ENCODE measurements around the gene SIX1. TPM values are rescaled to one million over a fixed set of nuclear protein-coding genes. Genes with fewer than 3 reads are reported as not detected.

Gene SIX1
- polyA plus RNA-seq, 6 donors from 2014 or later = not detected

DNA sequence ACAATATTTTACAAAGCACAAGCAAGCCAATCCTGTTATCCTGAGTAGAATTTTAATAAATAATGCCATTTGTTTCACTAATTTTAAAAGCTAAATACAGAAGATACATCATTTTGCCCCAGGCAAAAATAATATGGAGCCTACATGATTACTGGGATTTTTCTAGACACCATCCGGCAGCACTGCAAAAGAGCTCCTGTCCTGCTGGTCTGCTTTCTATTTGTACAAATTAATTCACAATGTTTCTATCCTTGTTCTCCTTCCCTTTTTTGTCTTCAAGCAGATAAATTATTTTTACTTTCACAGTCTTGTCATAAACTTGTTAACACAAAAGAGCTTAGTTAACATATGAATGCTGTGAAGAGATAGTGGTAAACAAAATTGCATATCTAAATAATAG, 4.6 kb downstream of the SIX1 start:
- Mint-ChIP-seq H3K27me3 (peaks cover 72 to 91% (median 83%) of the 10 kb centered on the region in 3 donors), H3K27ac (no peak overlapping the region), H3K4me1 (peaks cover 15 to 44% (median 29%) of the 10 kb centered on the region in 3 donors), H3K36me3 (peaks cover 0 to 14% of the 10 kb centered on the region in 2 donors), H3K9me3 (peaks cover 0 to 34% (median 21%) of the 10 kb centered on the region in 7 donors), H3K4me3 (peak overlapping the region in 1 of 8 donors; percentile 54)
- ATAC-seq (ENCODE audit: low read depth in 2 of 2) (no peak), DNase-seq (no peak)

DNA sequence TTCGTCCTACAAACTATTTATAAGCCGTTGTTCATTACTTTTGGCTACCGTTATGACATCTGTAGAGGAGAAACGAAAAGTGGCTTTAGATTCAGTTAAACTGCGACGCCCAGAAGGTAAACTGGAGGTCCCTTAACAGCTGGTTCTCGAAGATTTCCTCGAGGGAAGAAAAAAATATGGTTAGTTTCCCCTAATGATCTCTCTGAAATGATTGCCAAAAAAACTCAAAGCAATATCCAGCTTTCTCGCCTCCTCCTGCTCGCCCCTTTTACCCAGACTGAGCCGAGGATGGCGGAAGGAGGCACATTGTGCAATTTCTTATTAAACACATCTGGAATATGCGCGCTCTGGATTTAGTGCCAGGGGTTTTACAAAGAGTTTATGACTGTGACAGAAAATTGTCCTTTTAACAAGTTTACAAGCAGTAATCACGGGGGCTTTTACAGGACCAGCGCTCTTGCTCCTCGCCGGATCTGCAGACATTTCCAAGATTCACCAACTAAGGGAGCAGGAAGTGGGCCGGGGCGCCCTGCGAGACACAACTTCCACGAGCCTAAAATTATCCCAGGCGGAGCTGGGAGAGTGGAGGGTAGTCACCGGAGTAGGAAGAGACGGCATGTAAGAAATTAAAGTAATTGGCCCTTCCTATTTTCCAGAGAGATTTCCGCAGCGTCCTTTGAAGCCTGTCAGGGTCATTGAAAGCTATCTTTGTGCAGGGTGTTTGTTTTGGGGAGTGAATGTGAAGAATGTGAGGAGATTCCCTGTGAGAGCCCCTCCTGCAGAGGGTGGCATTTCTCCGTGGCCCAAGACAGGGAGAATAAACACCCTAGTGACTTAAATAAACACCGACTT, 5.6 kb downstream of the SIX1 start:
- Mint-ChIP-seq H3K4me3 (peak overlapping the region in 4 of 8 donors; percentile 12 to 54 (median 50)), H3K27me3 (peaks cover 80 to 95% (median 90%) of the 10 kb centered on the region in 3 donors), H3K4me1 (peaks cover 14 to 38% (median 26%) of the 10 kb centered on the region in 3 donors), H3K36me3 (peaks cover 0 to 14% of the 10 kb centered on the region in 2 donors), H3K27ac (peak overlapping the region in 3 of 6 donors; percentile 44 to 74 (median 72)), H3K9me3 (peaks cover 0 to 33% (median 19%) of the 10 kb centered on the region in 7 donors)
- DNase-seq = no peak
- no peak for ATAC-seq (ENCODE audit: low read depth in 2 of 2)

DNA sequence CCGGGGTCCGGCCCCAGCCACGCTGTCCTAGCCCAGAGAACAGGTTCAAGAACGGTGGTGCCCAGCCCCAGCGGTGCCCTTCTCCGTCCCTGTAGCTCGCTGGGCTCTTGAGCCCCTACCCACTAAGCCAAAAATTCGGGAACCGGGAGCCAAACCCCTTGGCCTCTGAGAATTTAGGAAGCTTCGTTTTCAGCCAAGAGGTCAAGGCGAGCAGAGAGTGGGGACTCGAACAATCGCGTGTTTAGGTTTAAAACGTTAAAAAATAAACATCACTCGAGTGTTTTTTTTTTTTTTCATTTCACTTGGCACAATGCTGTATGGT, 6.2 kb downstream of the SIX1 start:
- Mint-ChIP-seq H3K27me3 (peaks cover 83 to 95% (median 91%) of the 10 kb centered on the region in 3 donors), H3K4me1 (peaks cover 14 to 39% (median 21%) of the 10 kb centered on the region in 3 donors), H3K36me3 (peaks cover 0 to 14% of the 10 kb centered on the region in 2 donors), H3K4me3 (peak overlapping the region in 5 of 8 donors; percentile 43 to 68 (median 54)), H3K9me3 (peaks cover 0 to 32% (median 18%) of the 10 kb centered on the region in 7 donors), H3K27ac (peak overlapping the region in 2 of 6 donors; percentile 44 to 87)
- no peak for ATAC-seq (ENCODE audit: low read depth in 2 of 2)
- no peak for DNase-seq

DNA sequence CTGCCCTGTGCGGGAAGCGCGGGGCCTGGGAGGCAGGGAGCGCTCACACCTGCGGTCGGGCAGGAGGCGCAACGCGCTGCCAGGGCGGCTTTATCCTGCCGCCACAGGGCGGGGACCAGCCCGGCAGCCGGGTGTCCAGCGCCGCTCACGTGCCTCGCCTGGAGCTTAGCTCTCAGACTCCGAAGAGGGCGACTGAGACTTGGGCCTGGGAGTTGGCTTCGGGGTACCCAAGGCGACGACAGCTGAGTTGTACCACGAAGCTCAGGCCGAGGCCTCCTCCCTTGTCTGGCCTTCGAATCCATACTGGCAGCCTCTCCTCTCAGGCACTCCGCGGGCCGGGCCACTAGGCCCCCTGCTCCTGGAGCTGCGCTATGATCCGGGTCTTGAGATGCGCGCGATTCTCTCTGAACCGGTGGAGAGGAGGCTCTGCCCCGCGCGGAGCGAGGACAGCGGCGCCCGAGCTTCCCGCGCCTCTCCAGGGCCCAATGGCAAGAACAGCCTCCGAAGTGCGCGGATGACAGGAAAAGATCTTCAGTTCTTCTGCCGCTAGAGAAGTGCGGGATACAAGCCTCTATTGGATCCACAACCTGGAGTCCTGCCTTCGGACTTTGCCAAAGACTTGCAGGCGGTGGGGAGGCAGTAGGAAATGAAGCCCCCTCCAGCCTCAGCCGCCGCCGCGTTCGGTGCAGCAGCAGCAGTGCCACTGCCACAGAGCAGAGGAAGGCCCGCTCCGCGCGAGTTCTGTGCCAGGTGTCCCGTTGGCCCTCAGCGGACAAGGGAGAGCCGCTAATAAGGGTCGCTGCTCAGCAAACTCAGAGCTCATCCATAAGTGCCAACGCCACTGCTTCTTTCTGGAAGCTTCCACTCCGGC, 6.8 kb downstream of the SIX1 start:
- peaks cover 0 to 30% (median 15%) of the 10 kb centered on the region in 7 donors for H3K9me3 Mint-ChIP-seq
- H3K4me3 Mint-ChIP-seq = peak overlapping the region in 4 of 8 donors; percentile 43 to 68 (median 56)
- no peak for DNase-seq
- ATAC-seq (ENCODE audit: low read depth in 2 of 2) = no peak
- peak overlapping the region in 3 of 6 donors; percentile 44 to 87 (median 82) for H3K27ac Mint-ChIP-seq
- H3K27me3 Mint-ChIP-seq = peaks cover 80 to 95% (median 90%) of the 10 kb centered on the region in 3 donors
- peaks cover 0 to 14% of the 10 kb centered on the region in 2 donors for H3K36me3 Mint-ChIP-seq
- peaks cover 14 to 36% (median 21%) of the 10 kb centered on the region in 3 donors for H3K4me1 Mint-ChIP-seq

DNA sequence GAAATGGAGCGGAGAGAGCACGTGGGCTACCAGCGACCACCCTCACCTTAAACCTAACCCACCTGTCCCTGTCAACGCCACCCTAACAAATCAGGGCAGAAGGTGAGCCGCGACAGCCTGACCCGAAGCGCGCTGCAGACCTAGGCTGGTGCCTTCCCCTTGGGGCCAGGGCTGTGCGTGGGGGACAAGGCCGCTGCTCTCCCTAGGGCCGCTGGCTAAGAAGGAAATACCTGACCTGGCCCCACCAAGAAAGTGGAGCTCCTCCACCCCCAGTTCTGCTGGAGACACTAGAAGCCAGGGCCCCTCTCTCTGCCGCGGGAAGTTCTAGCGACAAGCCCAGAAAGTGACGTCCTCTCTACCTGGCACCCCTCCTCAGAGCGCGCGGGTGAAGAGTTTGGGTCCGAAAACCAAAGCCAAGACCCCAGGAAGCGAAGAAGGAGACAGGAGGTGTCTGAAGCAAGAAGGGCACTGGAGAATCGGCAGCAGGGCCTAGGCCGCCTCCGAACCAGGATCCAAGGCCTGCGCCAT, 7.5 kb downstream of the SIX1 start:
- Mint-ChIP-seq H3K4me3 (peak overlapping the region in 4 of 8 donors; percentile 25 to 76 (median 43)), H3K27ac (peak overlapping the region in 2 of 6 donors; percentile 66 to 95), H3K9me3 (peaks cover 0 to 30% (median 10%) of the 10 kb centered on the region in 7 donors), H3K27me3 (peaks cover 77 to 95% (median 88%) of the 10 kb centered on the region in 3 donors), H3K36me3 (peaks cover 0 to 14% of the 10 kb centered on the region in 2 donors), H3K4me1 (peaks cover 13 to 29% (median 21%) of the 10 kb centered on the region in 3 donors)
- no peak for DNase-seq
- no peak for ATAC-seq (ENCODE audit: low read depth in 2 of 2)

DNA sequence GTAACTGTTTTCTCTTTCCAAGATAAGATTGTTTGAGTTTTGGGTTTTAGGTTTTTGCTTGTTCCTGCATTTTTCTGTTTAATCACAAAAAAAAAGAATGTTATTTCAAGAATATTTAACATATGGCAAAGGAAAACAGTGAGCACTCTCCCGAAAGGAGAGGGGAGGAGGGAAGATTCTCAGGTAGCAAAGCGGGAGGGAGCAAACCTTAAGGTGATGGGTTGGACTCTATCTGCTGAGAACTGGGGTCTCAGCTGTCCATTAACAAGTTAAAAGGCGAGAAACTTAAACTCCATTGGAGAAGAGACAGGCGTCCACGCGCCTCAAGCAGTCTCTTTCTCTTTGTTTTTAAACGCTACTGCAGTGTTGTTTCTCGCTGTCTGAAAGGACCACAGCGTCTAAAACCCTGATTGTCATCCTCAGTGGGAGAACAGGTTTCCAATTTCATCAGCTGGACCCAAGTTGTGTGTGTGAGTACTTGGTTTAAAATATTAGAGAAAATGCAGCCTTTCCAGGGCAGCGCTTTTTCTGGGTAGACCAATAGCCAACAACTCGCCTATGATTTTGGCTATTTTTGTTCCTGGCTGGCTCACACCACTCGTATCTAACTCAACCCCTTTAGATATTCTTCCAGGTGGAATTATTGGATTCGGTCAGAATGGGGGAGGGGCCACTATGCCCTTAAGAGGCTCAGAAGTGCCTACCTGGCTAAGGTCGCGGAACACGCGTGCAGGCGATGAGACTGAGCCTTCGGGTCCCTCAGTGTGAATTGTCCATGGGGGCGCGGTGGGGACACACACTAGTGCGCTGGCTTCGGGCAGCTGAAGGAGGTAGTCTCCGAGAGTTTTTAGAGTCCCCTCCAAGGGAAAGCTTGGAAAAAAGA, 8.2 kb downstream of the SIX1 start:
- Mint-ChIP-seq H3K27ac (peak overlapping the region in 3 of 6 donors; percentile 9 to 95 (median 66)), H3K4me1 (peaks cover 14 to 24% (median 23%) of the 10 kb centered on the region in 3 donors), H3K9me3 (peaks cover 0 to 30% (median 9%) of the 10 kb centered on the region in 7 donors), H3K36me3 (peaks cover 0 to 14% of the 10 kb centered on the region in 2 donors), H3K4me3 (peak overlapping the region in 3 of 8 donors; percentile 34 to 76 (median 52)), H3K27me3 (peaks cover 79 to 95% (median 88%) of the 10 kb centered on the region in 3 donors)
- DNase-seq = no peak
- no peak for ATAC-seq (ENCODE audit: low read depth in 2 of 2)

DNA sequence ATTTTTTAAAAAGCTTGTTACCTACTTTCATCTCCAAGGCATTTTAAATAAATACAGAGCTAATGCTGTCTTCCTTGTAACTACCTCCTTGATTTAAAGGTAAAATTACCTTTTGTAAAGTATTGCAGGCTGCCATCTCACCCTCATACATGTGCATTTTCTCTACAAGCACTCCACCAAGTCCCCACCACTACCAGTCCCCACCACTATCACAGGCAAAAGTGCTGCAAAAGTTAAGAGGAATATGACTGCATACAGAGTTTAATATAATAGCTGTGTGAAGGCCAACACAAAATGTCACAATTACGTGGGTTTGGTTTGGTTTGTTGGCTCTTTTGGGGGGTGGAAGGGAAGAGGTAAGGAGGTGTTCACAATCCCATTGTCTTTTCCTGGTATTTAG, 9.6 kb downstream of the SIX1 start:
- ATAC-seq (ENCODE audit: low read depth in 2 of 2) (no peak), DNase-seq (no peak)
- Mint-ChIP-seq H3K9me3 (peaks cover 0 to 27% (median 6%) of the 10 kb centered on the region in 7 donors), H3K4me1 (peaks cover 14 to 23% (median 21%) of the 10 kb centered on the region in 3 donors), H3K4me3 (no peak overlapping the region), H3K36me3 (peaks cover 0 to 14% of the 10 kb centered on the region in 2 donors), H3K27me3 (peaks cover 76 to 87% (median 83%) of the 10 kb centered on the region in 3 donors), H3K27ac (no peak overlapping the region)

DNA sequence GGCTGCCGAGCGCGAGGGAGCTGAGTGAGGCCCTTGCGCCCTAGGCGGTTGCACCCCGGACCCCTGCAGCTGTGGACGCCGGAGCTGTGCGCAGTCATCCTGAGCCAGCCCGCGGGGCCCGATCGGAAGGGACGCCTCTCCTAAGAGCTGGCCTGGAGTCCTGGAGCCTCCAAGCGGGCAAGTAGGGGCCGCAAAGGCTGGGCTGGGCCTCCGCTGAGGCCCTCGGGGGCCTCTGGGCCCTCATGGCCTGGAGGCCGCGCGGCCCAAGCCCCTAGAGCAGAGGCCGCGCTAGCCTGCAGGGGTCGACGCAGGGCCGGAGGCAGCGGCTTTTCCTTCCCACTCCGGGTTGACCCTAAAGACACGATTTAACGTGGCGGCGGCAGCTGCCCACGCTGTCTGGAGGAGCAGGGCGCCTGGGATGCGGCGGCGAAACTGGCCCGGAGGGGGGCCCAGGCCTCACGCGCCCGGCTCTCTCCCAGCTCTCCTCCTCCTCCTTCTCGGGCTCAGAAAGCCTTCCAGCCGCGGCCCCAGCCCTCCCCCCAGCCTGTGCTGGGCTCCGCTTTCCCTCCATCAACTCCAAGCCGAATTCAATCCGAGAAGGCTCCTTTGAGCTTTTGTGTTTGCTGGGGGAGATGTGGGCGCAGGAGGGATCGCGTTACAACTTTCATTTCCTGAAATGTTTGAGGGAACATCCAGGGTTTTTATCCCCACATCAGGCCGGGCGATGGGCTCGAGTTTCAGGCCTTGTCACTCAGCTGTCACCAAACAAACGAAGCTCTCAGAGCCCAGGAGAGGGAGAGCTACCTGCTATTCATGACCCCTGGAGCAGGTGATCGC, 11.6 kb downstream of the SIX1 start:
- Mint-ChIP-seq H3K27ac (no peak overlapping the region), H3K4me3 (peak overlapping the region in 6 of 8 donors; percentile 34 to 75 (median 58)), H3K27me3 (peaks cover 64 to 70% (median 67%) of the 10 kb centered on the region in 3 donors), H3K9me3 (peaks cover 0 to 10% (median 1%) of the 10 kb centered on the region in 7 donors), H3K4me1 (peaks cover 10 to 23% (median 16%) of the 10 kb centered on the region in 3 donors), H3K36me3 (no peaks in the 10 kb centered on the region)
- ATAC-seq (ENCODE audit: low read depth in 2 of 2) (no peak), DNase-seq (no peak)

DNA sequence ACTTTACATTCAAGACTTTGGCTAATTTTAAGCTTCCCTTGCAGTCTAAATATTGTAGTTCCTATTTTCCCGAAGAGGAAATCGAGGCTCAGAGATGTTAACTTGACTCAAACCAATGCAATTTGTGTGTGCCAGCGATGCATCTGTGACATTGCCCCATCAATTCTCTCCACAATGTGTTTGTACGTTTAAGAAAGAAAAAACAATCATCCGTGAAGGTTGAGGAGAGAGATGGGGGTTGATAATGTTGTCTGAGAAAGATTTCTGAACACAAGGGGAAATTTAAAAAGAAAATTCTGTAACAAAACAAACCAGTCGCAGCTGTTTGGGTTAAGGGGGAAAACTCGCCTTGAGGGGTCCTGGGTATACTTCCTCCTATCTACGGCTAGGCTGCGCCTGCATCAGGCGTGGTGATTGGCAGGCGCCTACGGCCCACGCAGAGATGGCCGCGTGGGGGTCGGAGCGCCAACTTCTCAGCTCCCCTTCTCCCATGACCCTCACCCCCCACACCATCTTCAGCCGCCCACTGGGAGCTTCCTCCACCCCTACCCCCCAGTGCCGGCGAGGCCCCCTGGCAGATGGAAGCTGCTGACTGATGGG, 12.3 kb downstream of the SIX1 start:
- ATAC-seq (ENCODE audit: low read depth in 2 of 2) = no peak
- Mint-ChIP-seq H3K4me1 (peaks cover 10 to 22% (median 18%) of the 10 kb centered on the region in 3 donors), H3K36me3 (no peaks in the 10 kb centered on the region), H3K9me3 (peaks cover 0 to 10% (median 1%) of the 10 kb centered on the region in 7 donors), H3K27ac (peak overlapping the region in 1 of 6 donors; percentile 21), H3K4me3 (peak overlapping the region in 2 of 8 donors; percentile 9 to 24), H3K27me3 (peaks cover 60 to 72% (median 71%) of the 10 kb centered on the region in 3 donors)
- DNase-seq = no peak

DNA sequence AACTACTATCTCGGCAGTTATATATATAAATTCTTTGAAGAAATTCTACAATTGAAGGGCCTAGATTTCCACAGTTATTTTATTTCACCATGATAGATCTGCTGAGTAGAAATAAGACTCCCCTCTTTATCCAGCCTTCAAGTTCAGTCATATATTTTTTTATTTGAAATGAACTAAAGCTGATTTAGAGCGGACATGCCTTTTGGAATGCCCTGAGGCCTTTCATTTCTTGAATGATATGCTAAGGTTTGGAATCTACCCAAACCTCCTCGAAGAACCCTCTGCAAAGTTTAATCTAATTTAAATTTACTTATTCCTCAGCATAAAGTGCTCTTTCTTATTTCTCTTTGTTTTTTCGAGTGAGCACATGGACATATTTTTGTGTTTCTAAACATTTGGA, 15.1 kb downstream of the SIX1 start:
- peaks cover 0 to 5% (median 0%) of the 10 kb centered on the region in 7 donors for H3K9me3 Mint-ChIP-seq
- H3K4me3 Mint-ChIP-seq = no peak overlapping the region
- H3K27me3 Mint-ChIP-seq = peaks cover 41 to 57% (median 47%) of the 10 kb centered on the region in 3 donors
- no peak for DNase-seq
- H3K27ac Mint-ChIP-seq = no peak overlapping the region
- H3K4me1 Mint-ChIP-seq = peaks cover 10 to 16% (median 15%) of the 10 kb centered on the region in 3 donors
- no peak for ATAC-seq (ENCODE audit: low read depth in 2 of 2)
- no peaks in the 10 kb centered on the region for H3K36me3 Mint-ChIP-seq

DNA sequence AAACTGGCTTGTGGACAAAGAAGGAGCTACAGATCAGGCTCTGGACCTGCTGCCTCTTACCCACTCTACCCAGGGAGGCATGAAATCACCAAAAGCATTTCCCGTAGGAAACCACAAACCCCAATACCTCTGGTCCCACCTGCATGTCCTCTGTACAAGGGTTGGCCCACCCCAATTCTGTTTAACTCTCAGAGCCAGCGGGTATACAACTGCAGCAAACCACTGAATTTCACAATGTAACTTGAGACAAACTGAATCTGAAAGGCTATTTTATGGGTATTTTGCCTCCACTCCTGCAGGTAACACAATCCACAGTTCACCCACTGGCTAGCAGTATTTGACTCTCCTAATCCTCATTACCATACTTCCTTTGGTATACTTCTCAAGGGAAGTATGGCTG, 16.5 kb downstream of the SIX1 start:
- Mint-ChIP-seq H3K4me3 (no peak overlapping the region), H3K36me3 (no peaks in the 10 kb centered on the region), H3K9me3 (no peaks in the 10 kb centered on the region), H3K4me1 (peaks cover 4 to 10% (median 9%) of the 10 kb centered on the region in 3 donors), H3K27me3 (peaks cover 41 to 52% (median 44%) of the 10 kb centered on the region in 3 donors), H3K27ac (no peak overlapping the region)
- DNase-seq (no peak), ATAC-seq (ENCODE audit: low read depth in 2 of 2) (no peak)

Data from naive B cell (primary cell).